Thyroid gland (tissue), 4 donors: ENCODE results near the gene SEC14L5. TPM values are rescaled to one million over a fixed set of nuclear protein-coding genes. Genes with fewer than 3 reads are reported as not detected.

Source experiments
- DNase-seq, 2 donors: peaks; one replicate each; pipeline ENCODE4 v3.0.0-alpha.2; 2019
- H3K27ac ChIP-seq, 3 donors: fragments of 200-600 bp; sonication (generic); 1 replicate in 2 of 3; 2 replicates in 1 of 3; pipeline ENCODE4 v1.5.1; 2016 to 2019; ENCODE audit warnings: mild to moderate bottlenecking in 1 of 3, moderate library complexity in 1 of 3
- H3K27me3 ChIP-seq: fragments of 200-600 bp; sonication (generic); one replicate; pipeline ENCODE4 v1.5.1; 2019
- H3K36me3 ChIP-seq, 2 donors: fragments of 200-600 bp; sonication (generic); one replicate each; pipeline ENCODE4 v1.5.1; 2016 to 2019
- H3K4me1 ChIP-seq, 2 donors: fragments of 200-600 bp; sonication (generic); one replicate each; pipeline ENCODE4 v1.5.1; 2017 to 2019
- H3K4me3 ChIP-seq, 3 donors: fragments of 200-600 bp; sonication (generic); replicated peaks in 1 of 3; 1 replicate in 2 of 3; 2 replicates in 1 of 3; pipeline ENCODE4 v1.5.1; 2016; ENCODE audit warnings: mild to moderate bottlenecking in 1 of 3
- H3K9me3 ChIP-seq: fragments of 200-600 bp; sonication (generic); one replicate; pipeline ENCODE4 v1.5.1; 2017
- CTCF ChIP-seq, 6 experiments: fragments of 200-600 bp in 3 of 6; fragments of 450-650 bp in 3 of 6; sonication (generic) in 3 of 6; IDR thresholded peaks; one replicate each; pipeline ENCODE4 v1.5.1; 2016 to 2019; ENCODE audit warnings: antibody characterized with exemption in 6 of 6, mild to moderate bottlenecking in 2 of 6, inconsistent platforms in 1 of 6, moderate library complexity in 1 of 6
- POLR2A ChIP-seq, 2 donors: fragments of 450-650 bp; IDR thresholded peaks; one replicate each; pipeline ENCODE4 v1.6.1; 2017; ENCODE audit warnings: antibody characterized with exemption in 2 of 2, mild to moderate bottlenecking in 2 of 2, moderate library complexity in 1 of 2
- WGBS, 2 donors: methylation state at CpG; one replicate each; pipeline ENCODE4 v1.1.5; 2017; 5-methylcytosine and 5-hydroxymethylcytosine counted together
- intact Hi-C: fragments of 100-400 bp; cut with DNase I; formaldehyde crosslinking; loops from one replicate; pipeline ENCODE4 v1.15.1; 2023
- total RNA-seq, 4 donors: library from RNA; depleted of rRNA; stranded (reverse); fragments of >200 nt; gene quantifications; one replicate each; pipeline ENCODE4 v1.2.3, GENCODE V29; 2016

SEC14L5 gene
- total RNA-seq, 4 donors from 2014 or later: 0.11 to 0.33 (median 0.21) TPM

GRCh38 chr16:5030251-5030870 lies 72.2 kb downstream of the SEC14L5 start:
- intact Hi-C loops: no loop called here
- Histone ChIP-seq H3K27ac (no peak overlapping the region), H3K36me3 (no peaks in the 10 kb centered on the region), H3K4me1 (peaks cover 14 to 15% of the 10 kb centered on the region in 2 donors), H3K4me3 (no peak overlapping the region), H3K27me3 (no peaks in the 10 kb centered on the region), H3K9me3 (no peaks in the 10 kb centered on the region)
- no peak for DNase-seq
- TF ChIP-seq CTCF (IDR thresholded peaks at IDR 0.05): no peak
- no peak for TF ChIP-seq POLR2A (IDR thresholded peaks at IDR 0.05)
- 86 to 90% methylated on average over 11 to 12 of the region's 12 CpGs for WGBS, 2 donors

- peaks cover 14 to 15% of the 10 kb centered on the region in 2 donors for H3K4me1 ChIP-seq
Measured at GRCh38 chr16:5031601-5032000, 73.5 kb downstream of the SEC14L5 start.

GRCh38 chr16:5032748-5033167 lies 74.6 kb downstream of the SEC14L5 start:
- no peak for DNase-seq
- peak overlapping the region in 1 of 3 donors; percentile 98 for H3K4me3 ChIP-seq
- intact Hi-C loops: no loop called here
- no peak overlapping the region for H3K27ac ChIP-seq
- WGBS, 2 donors: 33 to 40% methylated on average over 12 of the region's 12 CpGs
- no peaks in the 10 kb centered on the region for H3K9me3 ChIP-seq
- no peak for TF ChIP-seq CTCF (IDR thresholded peaks at IDR 0.05)
- no peak for TF ChIP-seq POLR2A (IDR thresholded peaks at IDR 0.05)
- H3K27me3 ChIP-seq: no peaks in the 10 kb centered on the region
- no peaks in the 10 kb centered on the region for H3K36me3 ChIP-seq
- peaks cover 14 to 15% of the 10 kb centered on the region in 2 donors for H3K4me1 ChIP-seq

More at GRCh38 chr16:5031601-5032000, 73.5 kb downstream of the SEC14L5 start:
- Histone ChIP-seq H3K9me3 (no peaks in the 10 kb centered on the region), H3K36me3 (no peaks in the 10 kb centered on the region), H3K27me3 (no peaks in the 10 kb centered on the region), H3K4me3 (no peak overlapping the region), H3K27ac (no peak overlapping the region)
- intact Hi-C loops: no loop called here
- TF ChIP-seq CTCF (IDR thresholded peaks at IDR 0.05) (no peak), POLR2A (IDR thresholded peaks at IDR 0.05) (no peak)
- no peak for DNase-seq
- WGBS, 2 donors: 88 to 89% methylated on average over 7 of the region's 7 CpGs

GRCh38 chr16:5033256-5034166 lies 75.4 kb downstream of the SEC14L5 start, which contains the start of gene NAGPA:
TSS of gene NAGPA (minus strand) at chr16:5033935. CDS start at chr16:5033914, 21 bp downstream.
- H3K27ac ChIP-seq: peak within 1 kb of the TSS in 2 of 3 donors; percentile 45 to 47
- no peaks in the 10 kb centered on the region for H3K27me3 ChIP-seq
- peak; percentile 28 to 34 for TF ChIP-seq POLR2A (IDR thresholded peaks at IDR 0.05)
- TF ChIP-seq CTCF (IDR thresholded peaks at IDR 0.05): no peak
- H3K4me1 ChIP-seq: peaks cover 14 to 15% of the 10 kb centered on the region in 2 donors
- no peaks in the 10 kb centered on the region for H3K9me3 ChIP-seq
- H3K36me3 ChIP-seq: no peaks in the 10 kb centered on the region
- peak within 1 kb of the TSS; percentile 67 to 98 (median 84) for H3K4me3 ChIP-seq
- peak; percentile 91 to 93 for DNase-seq
- 0 to 1% methylated on average over 8 to 15 of the region's 104 CpGs for WGBS, 2 donors
- intact Hi-C loops: no loop called here
